Measurements from ENCODE around the gene KIF23.

DNA sequence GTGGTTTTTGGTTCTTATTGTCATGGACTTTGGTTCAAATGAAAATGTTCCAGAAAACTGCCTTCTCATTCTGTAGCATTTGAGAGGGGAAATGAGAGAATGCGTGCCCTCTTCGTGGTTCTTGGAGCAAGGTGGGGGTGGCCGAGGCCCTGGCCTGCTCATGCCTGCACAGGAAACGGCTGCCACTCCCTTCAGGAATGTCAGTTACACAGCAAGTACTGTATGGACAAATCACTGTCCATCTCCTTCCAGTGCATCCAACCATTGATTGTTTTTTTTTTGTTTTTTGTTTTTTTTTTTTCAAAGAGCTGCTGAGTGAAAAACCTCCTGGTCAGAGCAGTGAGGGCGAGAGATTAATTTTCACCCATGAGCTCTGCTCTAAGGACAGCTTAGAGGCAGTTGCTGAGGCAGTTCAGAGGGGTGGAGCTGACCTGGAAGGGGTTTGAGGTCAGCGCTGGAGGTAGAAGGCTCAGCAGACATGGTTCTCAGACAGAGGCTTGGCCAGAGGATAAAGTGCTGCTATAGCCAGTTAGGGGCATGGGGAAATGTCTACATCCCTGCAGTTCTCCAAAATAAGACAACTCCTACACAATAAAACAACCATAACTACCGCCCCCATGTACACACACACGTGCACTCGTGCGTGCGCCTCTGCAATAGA lies 20.2 kb upstream of the KIF23 start:
- no peak for TF ChIP-seq FOXM1 (IDR thresholded peaks at IDR 0.05; ENCODE audit: borderline replicate concordance)
- no peak for TF ChIP-seq TARDBP (IDR thresholded peaks at IDR 0.05)
- no peak for TF ChIP-seq L3MBTL2 (conservative IDR thresholded peaks at IDR 0.05)
- no peak for TF ChIP-seq FOXA1 (IDR thresholded peaks at IDR 0.05)
- no peak for TF ChIP-seq CTBP1 (IDR thresholded peaks at IDR 0.05; ENCODE audit: borderline replicate concordance)
- TF ChIP-seq ELF4 (IDR thresholded peaks at IDR 0.05), result no peak
- no peak for TF ChIP-seq ARNT (IDR thresholded peaks at IDR 0.05)
- TF ChIP-seq SP1 (IDR thresholded peaks at IDR 0.05), result no peak
